ENCODE measurements around the gene TTC21A.

DNA sequence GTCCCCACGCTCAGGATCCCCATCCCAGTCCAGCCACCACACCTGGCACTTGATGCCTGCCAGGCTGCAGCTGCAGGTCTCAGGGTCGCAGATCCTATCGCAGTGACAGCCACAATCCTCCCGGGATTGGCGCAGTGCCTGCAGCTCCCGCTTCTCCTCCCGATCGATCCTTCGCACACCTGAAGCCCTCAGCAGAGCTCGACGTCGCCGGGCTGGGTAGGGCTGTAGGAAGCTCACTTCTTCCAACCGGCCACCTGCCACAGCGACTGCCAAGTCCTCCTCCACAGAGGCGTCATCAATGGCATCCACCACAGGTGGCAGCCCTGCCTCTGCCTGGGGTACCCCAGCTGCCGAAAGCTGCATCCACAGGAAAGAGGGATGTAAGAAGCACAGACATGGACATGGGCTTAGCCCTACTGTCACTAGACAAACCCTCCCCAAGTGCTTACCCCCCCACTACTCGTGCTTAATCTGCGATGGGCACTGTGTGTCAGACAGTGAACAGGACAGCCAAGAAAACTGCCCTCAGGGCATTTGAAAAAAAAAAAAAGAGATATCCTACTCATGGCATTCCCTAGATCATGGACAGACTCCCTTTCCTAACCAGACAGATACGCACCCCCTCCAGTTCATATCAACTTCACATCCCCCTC lies 36.7 kb downstream of the TTC21A start:
- TF ChIP-seq EGR1 (IDR thresholded peaks at IDR 0.05) (no peak), TCF12 (IDR thresholded peaks at IDR 0.05; ENCODE audit: low read depth) (no peak), EP300 (IDR thresholded peaks at IDR 0.05; ENCODE audit: borderline replicate concordance) (no peak)
